BLaER1 (cell line): ENCODE results near the gene COPS6.

Experiments
- H3K27ac ChIP-seq: shearing (Covaris generic); formaldehyde crosslinking; 2 replicates; pipeline ENCODE4 v1.8.1; 2022
- H3K27me3 ChIP-seq: shearing (Covaris generic); formaldehyde crosslinking; 2 replicates; pipeline ENCODE4 v1.8.1; 2022
- H3K36me3 ChIP-seq: shearing (Covaris generic); formaldehyde crosslinking; 2 replicates; pipeline ENCODE4 v1.8.1; 2022
- H3K4me1 ChIP-seq: shearing (Covaris generic); formaldehyde crosslinking; 2 replicates; pipeline ENCODE4 v1.8.1; 2022
- H3K4me2 ChIP-seq: shearing (Covaris generic); formaldehyde crosslinking; 2 replicates; pipeline ENCODE4 v1.8.1; 2022
- H3K4me3 ChIP-seq: shearing (Covaris generic); formaldehyde crosslinking; 2 replicates; pipeline ENCODE4 v1.8.1; 2022
- H3K9ac ChIP-seq: shearing (Covaris generic); formaldehyde crosslinking; 2 replicates; pipeline ENCODE4 v1.8.1; 2022
- H3K9me3 ChIP-seq: shearing (Covaris generic); formaldehyde crosslinking; 2 replicates; pipeline ENCODE4 v1.8.1; 2022
- H4K20me1 ChIP-seq: shearing (Covaris generic); formaldehyde crosslinking; 2 replicates; pipeline ENCODE4 v1.8.1; 2022
- Cebpa-rat ChIP-seq: shearing (Covaris generic); IDR thresholded peaks from 2 replicates; pipeline ENCODE4 v1.8.1; 2022

COPS6 gene

GRCh38 chr7:100099452-100099851 lies 10.7 kb downstream of the COPS6 start:
- H3K9me3 ChIP-seq = no peaks in the 10 kb centered on the region
- peak overlapping the region; percentile 91 for H3K4me3 ChIP-seq
- H3K27me3 ChIP-seq = no peaks in the 10 kb centered on the region
- TF ChIP-seq Cebpa-rat = no peak
- H3K36me3 ChIP-seq = peaks cover 74% of the 10 kb centered on the region
- H3K4me2 ChIP-seq = peak overlapping the region; percentile 87
- H4K20me1 ChIP-seq = peaks cover 57% of the 10 kb centered on the region
- H3K9ac ChIP-seq = peak overlapping the region; percentile 99
- peaks cover 60% of the 10 kb centered on the region for H3K4me1 ChIP-seq
- peak overlapping the region; percentile 99 for H3K27ac ChIP-seq

GRCh38 chr7:100100420-100101015 lies 11.7 kb downstream of the COPS6 start:
- Histone ChIP-seq H3K27me3 (no peaks in the 10 kb centered on the region), H3K36me3 (peaks cover 74% of the 10 kb centered on the region), H3K9me3 (no peaks in the 10 kb centered on the region), H3K9ac (peak overlapping the region; percentile 99), H3K4me2 (peak overlapping the region; percentile 87), H3K27ac (peak overlapping the region; percentile 99), H4K20me1 (peaks cover 47% of the 10 kb centered on the region), H3K4me3 (peak overlapping the region; percentile 91), H3K4me1 (peaks cover 63% of the 10 kb centered on the region)
- TF ChIP-seq Cebpa-rat = no peak

GRCh38 chr7:100101016-100101862 lies 12.5 kb downstream of the COPS6 start, which contains the start of the genes AP4M1 and MCM7:
AP4M1 (plus strand) TSS chr7:100101643; CDS start chr7:100101715, 72 bp downstream.
MCM7 (minus strand) TSS chr7:100101397; CDS start chr7:100101294, 103 bp downstream.
- Histone ChIP-seq H3K27me3 (no peaks in the 10 kb centered on the region), H4K20me1 (peaks cover 40% of the 10 kb centered on the region), H3K4me1 (peaks cover 56% of the 10 kb centered on the region), H3K4me2 (peak within 1 kb of the TSS; percentile 87), H3K27ac (peak within 1 kb of the TSS; percentile 99), H3K4me3 (peak within 1 kb of the TSS; percentile 91), H3K36me3 (peaks cover 74% of the 10 kb centered on the region), H3K9ac (peak within 1 kb of the TSS; percentile 99), H3K9me3 (no peaks in the 10 kb centered on the region)
- TF ChIP-seq Cebpa-rat = no peak

GRCh38 chr7:100102950-100103840 lies 14.4 kb downstream of the COPS6 start:
- peak overlapping the region; percentile 87 for H3K4me2 ChIP-seq
- peaks cover 74% of the 10 kb centered on the region for H3K36me3 ChIP-seq
- H3K27ac ChIP-seq = peak overlapping the region; percentile 99; the same call in 1 of the 2 replicates
- no peak for TF ChIP-seq Cebpa-rat
- H3K27me3 ChIP-seq = no peaks in the 10 kb centered on the region
- H3K9ac ChIP-seq = peak overlapping the region; percentile 99
- H3K9me3 ChIP-seq = no peaks in the 10 kb centered on the region
- peaks cover 46% of the 10 kb centered on the region for H3K4me1 ChIP-seq
- H3K4me3 ChIP-seq = 0 out of 2 replicates have a peak overlapping the region, but pooled peaks have one; percentile 91
- peaks cover 20% of the 10 kb centered on the region for H4K20me1 ChIP-seq

GRCh38 chr7:100105534-100105933 lies 16.8 kb downstream of the COPS6 start:
- Histone ChIP-seq H3K9ac (no peak overlapping the region), H3K4me2 (no peak overlapping the region), H3K27ac (no peak overlapping the region), H3K4me3 (no peak overlapping the region), H4K20me1 (no peaks in the 10 kb centered on the region), H3K36me3 (peaks cover 79% of the 10 kb centered on the region), H3K27me3 (no peaks in the 10 kb centered on the region), H3K4me1 (peaks cover 29% of the 10 kb centered on the region), H3K9me3 (no peaks in the 10 kb centered on the region)
- no peak for TF ChIP-seq Cebpa-rat

GRCh38 chr7:100106633-100107032 lies 17.9 kb downstream of the COPS6 start:
- no peaks in the 10 kb centered on the region for H3K27me3 ChIP-seq
- H3K4me3 ChIP-seq = no peak overlapping the region
- H4K20me1 ChIP-seq = no peaks in the 10 kb centered on the region
- H3K4me2 ChIP-seq = no peak overlapping the region
- peaks cover 90% of the 10 kb centered on the region for H3K36me3 ChIP-seq
- no peak overlapping the region for H3K9ac ChIP-seq
- TF ChIP-seq Cebpa-rat = no peak
- H3K9me3 ChIP-seq = no peaks in the 10 kb centered on the region
- no peak overlapping the region for H3K27ac ChIP-seq
- peaks cover 36% of the 10 kb centered on the region for H3K4me1 ChIP-seq

- H3K4me2 ChIP-seq = no peak overlapping the region
- peaks cover 40% of the 10 kb centered on the region for H3K4me1 ChIP-seq
- H3K27ac ChIP-seq = no peak overlapping the region
- TF ChIP-seq Cebpa-rat = no peak
- no peak overlapping the region for H3K4me3 ChIP-seq
- no peaks in the 10 kb centered on the region for H4K20me1 ChIP-seq
- no peaks in the 10 kb centered on the region for H3K27me3 ChIP-seq
- H3K36me3 ChIP-seq = peaks cover 96% of the 10 kb centered on the region
- no peaks in the 10 kb centered on the region for H3K9me3 ChIP-seq
- H3K9ac ChIP-seq = no peak overlapping the region
Measured at GRCh38 chr7:100107125-100107737, 18.5 kb downstream of the COPS6 start.

GRCh38 chr7:100107890-100108289 lies 19.1 kb downstream of the COPS6 start:
- H3K4me1 ChIP-seq = peaks cover 39% of the 10 kb centered on the region
- H4K20me1 ChIP-seq = no peaks in the 10 kb centered on the region
- H3K4me3 ChIP-seq = no peak overlapping the region
- no peaks in the 10 kb centered on the region for H3K9me3 ChIP-seq
- H3K9ac ChIP-seq = no peak overlapping the region
- H3K4me2 ChIP-seq = no peak overlapping the region
- H3K36me3 ChIP-seq = peaks cover 100% of the 10 kb centered on the region
- TF ChIP-seq Cebpa-rat = no peak
- no peaks in the 10 kb centered on the region for H3K27me3 ChIP-seq
- H3K27ac ChIP-seq = no peak overlapping the region

- Histone ChIP-seq H3K9me3 (no peaks in the 10 kb centered on the region), H3K36me3 (peaks cover 99% of the 10 kb centered on the region), H3K4me1 (peaks cover 21% of the 10 kb centered on the region), H3K4me3 (no peak overlapping the region), H3K9ac (no peak overlapping the region), H3K27me3 (no peaks in the 10 kb centered on the region), H3K4me2 (no peak overlapping the region), H4K20me1 (no peaks in the 10 kb centered on the region), H3K27ac (no peak overlapping the region)
- no peak for TF ChIP-seq Cebpa-rat
Measured at GRCh38 chr7:100109521-100110163, 20.9 kb downstream of the COPS6 start.
